HEK293T (cell line): Measurements from ENCODE around the gene TJAP1.

ENCODE experiments used
- BHLHE40 ChIP-seq: fragments of 450-650 bp; IDR thresholded peaks from 2 replicates; pipeline ENCODE4 v1.6.1; 2016; ENCODE audit warnings: mild to moderate bottlenecking, moderate library complexity, borderline replicate concordance
- FOXK2 ChIP-seq: fragments of 450-650 bp; IDR thresholded peaks from 2 replicates; pipeline ENCODE4 v1.6.1; 2016; ENCODE audit warnings: mild to moderate bottlenecking
- NFRKB ChIP-seq: fragments of 450-650 bp; IDR thresholded peaks from 2 replicates; pipeline ENCODE4 v1.6.1; 2016; ENCODE audit warnings: mild to moderate bottlenecking, moderate library complexity
- SP1 ChIP-seq: fragments of 450-650 bp; IDR thresholded peaks from 2 replicates; pipeline ENCODE4 v1.6.1; 2017
- ZNF384 ChIP-seq: fragments of 450-650 bp; IDR thresholded peaks from 2 replicates; pipeline ENCODE4 v1.6.1; 2016
- TF ChIP-seq, protein P1 (sequence below): fragments of 450-650 bp; IDR thresholded peaks from 2 replicates; pipeline ENCODE4 v1.6.1; 2016

DNA sequence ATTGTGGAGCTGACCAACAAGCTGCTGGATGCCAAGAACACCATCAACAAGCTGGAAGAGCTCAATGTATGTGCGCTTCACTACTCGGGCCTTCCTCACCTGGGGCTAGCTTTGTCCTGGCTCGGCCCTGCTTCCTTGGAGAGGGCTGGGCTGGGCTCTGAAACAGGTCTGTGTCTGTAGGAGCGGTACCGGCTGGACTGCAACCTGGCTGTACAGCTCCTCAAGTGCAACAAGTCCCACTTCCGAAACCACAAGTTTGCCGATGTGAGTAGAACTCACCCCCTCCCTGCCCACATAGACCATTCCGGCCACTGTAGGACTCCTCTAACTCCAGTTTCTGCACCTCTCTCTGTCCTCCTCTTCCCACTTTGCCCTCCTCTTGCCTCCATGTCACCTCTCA is 26.1 kb downstream of the TJAP1 start:
- TF ChIP-seq NFRKB (no peak), SP1 (no peak), BHLHE40 (no peak), ZNF384 (no peak), FOXK2 (no peak)
- TF ChIP-seq, protein P1, sequence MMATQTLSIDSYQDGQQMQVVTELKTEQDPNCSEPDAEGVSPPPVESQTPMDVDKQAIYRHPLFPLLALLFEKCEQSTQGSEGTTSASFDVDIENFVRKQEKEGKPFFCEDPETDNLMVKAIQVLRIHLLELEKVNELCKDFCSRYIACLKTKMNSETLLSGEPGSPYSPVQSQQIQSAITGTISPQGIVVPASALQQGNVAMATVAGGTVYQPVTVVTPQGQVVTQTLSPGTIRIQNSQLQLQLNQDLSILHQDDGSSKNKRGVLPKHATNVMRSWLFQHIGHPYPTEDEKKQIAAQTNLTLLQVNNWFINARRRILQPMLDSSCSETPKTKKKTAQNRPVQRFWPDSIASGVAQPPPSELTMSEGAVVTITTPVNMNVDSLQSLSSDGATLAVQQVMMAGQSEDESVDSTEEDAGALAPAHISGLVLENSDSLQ: no peak
